NB4 (cell line): ENCODE measurements around the gene SLC6A2.
A peak's percentile ranks its signal among the peaks of the same experiment; 100 is the strongest.

Experiments
- DNase-seq: peaks from one replicate; pipeline ENCODE4 v3.0.0; 2010; ENCODE audit warnings: low read depth
- H3K4me3 ChIP-seq: one replicate; pipeline ENCODE4 v1.5.1; 2011; ENCODE audit warnings: mild to moderate bottlenecking, low read depth, low read length, moderate library complexity
- MYC ChIP-seq: IDR thresholded peaks from 2 replicates; pipeline ENCODE4 v1.6.1; 2011; ENCODE audit warnings: low read depth, low read length
- POLR2A ChIP-seq: IDR thresholded peaks from 2 replicates; pipeline ENCODE4 v1.6.1; 2011; ENCODE audit warnings: mild to moderate bottlenecking; ENCODE audit not compliant: insufficient read length; ENCODE audit errors: extremely low read depth
- TF ChIP-seq, protein P1 (sequence below): IDR thresholded peaks from 2 replicates; pipeline ENCODE4 v1.6.1; 2011; ENCODE audit warnings: low read depth, low read length
- TF ChIP-seq, protein P2 (sequence below): IDR thresholded peaks from one replicate; pipeline ENCODE4 v1.5.1; 2012; ENCODE audit warnings: low read depth, low read length

Gene SLC6A2

DNA sequence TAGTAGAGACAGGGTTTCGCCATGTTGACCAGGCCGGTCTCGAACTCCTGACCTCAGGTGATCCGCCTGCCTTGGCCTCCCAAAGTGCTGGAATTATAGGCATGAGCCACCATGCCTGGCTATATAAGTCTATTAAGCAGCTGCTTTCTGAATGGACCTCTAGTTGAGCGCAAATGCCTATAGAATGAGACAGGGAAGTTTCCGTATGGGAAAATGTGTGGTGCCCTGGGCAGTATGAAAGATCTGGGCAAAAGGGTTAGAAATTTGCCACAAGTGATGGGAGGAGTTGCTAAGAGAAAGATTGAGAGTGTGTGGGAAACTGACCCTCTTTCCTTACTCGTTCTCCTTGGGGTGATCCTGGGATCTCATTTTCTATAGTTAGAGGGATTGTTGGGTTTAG, 26.3 kb downstream of the SLC6A2 start:
- H3K4me3 ChIP-seq = no peak overlapping the region
- no peak for TF ChIP-seq MYC
- TF ChIP-seq POLR2A = no peak
- TF ChIP-seq, protein P1, sequence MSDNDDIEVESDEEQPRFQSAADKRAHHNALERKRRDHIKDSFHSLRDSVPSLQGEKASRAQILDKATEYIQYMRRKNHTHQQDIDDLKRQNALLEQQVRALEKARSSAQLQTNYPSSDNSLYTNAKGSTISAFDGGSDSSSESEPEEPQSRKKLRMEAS = no peak
- TF ChIP-seq, protein P2, sequence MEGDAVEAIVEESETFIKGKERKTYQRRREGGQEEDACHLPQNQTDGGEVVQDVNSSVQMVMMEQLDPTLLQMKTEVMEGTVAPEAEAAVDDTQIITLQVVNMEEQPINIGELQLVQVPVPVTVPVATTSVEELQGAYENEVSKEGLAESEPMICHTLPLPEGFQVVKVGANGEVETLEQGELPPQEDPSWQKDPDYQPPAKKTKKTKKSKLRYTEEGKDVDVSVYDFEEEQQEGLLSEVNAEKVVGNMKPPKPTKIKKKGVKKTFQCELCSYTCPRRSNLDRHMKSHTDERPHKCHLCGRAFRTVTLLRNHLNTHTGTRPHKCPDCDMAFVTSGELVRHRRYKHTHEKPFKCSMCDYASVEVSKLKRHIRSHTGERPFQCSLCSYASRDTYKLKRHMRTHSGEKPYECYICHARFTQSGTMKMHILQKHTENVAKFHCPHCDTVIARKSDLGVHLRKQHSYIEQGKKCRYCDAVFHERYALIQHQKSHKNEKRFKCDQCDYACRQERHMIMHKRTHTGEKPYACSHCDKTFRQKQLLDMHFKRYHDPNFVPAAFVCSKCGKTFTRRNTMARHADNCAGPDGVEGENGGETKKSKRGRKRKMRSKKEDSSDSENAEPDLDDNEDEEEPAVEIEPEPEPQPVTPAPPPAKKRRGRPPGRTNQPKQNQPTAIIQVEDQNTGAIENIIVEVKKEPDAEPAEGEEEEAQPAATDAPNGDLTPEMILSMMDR = no peak
- DNase-seq = no peak

DNA sequence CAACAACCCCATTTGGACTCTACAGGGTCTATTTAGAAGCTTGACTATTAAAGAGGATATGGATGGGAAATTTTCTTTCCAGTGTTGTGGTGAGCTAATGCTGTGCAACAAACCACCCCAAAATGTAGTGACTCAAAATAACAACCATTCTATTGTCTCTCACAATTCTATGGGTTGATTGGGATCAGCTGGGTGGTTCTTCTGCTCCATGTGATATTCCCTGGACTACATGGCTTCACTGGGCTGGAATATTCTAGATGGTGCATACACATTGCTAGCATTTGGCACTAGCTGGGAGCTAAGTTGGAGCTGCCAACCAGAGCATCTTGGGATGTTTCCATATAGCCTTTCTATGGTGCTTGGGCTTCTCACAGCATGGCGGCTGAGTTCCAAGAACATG, 30.2 kb downstream of the SLC6A2 start:
- no peak for TF ChIP-seq POLR2A
- TF ChIP-seq, protein P2 = no peak
- TF ChIP-seq, protein P1 = no peak
- no peak for TF ChIP-seq MYC
- no peak overlapping the region for H3K4me3 ChIP-seq
- no peak for DNase-seq

DNA sequence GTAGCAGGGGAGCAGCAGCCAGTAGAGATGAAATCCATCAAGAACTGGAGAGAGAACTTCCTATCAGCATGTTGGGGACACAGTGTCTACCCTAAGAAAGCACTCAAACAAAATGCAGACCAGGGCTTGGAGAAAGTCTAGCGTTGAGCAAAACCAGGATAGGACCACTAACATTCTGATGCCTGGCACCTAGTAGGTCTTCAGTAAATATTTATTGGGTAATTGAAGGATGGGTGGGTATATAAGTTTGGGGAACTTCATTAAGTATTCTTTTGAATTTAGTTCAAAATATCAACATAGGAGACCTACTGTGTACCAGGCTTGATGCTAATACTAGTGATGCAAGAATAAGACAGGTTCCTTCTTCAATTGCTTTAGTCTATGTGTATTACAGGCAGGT, 30.9 kb downstream of the SLC6A2 start:
- H3K4me3 ChIP-seq = no peak overlapping the region
- TF ChIP-seq, protein P1 = no peak
- TF ChIP-seq POLR2A = no peak
- TF ChIP-seq, protein P2 = no peak
- TF ChIP-seq MYC = no peak

DNA sequence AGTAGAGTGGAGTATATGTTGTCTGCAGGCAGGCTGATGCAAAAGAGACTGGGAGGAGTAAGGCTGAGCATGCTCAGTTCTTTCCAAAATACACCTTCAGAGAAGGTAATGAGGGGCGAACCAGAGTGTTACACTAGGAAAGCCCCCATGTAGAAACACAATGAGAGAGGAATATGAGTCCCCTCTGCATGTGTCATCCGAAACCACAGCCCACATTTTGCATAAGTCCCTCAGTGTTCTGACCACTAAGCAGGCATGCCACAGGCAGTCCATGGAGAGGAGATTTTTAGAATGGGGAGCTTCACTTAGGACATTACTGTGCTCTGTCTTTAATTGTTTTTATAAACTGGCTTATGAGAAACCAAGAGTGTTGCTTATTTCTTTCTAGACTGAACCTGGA, 32.0 kb downstream of the SLC6A2 start:
- H3K4me3 ChIP-seq = no peak overlapping the region
- DNase-seq = peak; percentile 47
- TF ChIP-seq, protein P2 = no peak
- TF ChIP-seq MYC (no peak), POLR2A (no peak)
- TF ChIP-seq, protein P1 = no peak

More for the DNA sequence above, 30.9 kb downstream of the SLC6A2 start:
- DNase-seq = no peak

DNA sequence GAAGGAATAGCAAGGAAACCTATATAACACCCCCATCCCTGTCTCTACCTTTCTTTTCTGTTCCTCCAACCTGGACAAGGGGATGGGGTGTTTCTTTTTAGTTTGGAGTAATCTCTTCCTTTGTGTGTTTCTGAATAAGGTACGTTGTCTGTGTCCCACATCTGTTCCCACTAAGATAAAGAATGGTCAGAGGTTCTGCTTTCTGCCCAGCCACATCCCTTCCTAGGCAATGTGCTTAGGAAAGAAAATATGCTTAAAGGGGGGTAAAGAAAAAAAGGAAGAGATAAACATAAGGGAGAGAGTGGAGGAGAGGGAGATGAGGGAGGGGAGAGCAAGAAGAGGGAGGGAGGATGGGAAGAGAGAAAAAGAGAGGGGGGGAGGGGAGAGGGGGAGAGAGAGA, 35.1 kb downstream of the SLC6A2 start:
- no peak overlapping the region for H3K4me3 ChIP-seq
- TF ChIP-seq, protein P2 = no peak
- TF ChIP-seq POLR2A = no peak
- TF ChIP-seq MYC = no peak
- TF ChIP-seq, protein P1 = no peak
- DNase-seq = no peak

DNA sequence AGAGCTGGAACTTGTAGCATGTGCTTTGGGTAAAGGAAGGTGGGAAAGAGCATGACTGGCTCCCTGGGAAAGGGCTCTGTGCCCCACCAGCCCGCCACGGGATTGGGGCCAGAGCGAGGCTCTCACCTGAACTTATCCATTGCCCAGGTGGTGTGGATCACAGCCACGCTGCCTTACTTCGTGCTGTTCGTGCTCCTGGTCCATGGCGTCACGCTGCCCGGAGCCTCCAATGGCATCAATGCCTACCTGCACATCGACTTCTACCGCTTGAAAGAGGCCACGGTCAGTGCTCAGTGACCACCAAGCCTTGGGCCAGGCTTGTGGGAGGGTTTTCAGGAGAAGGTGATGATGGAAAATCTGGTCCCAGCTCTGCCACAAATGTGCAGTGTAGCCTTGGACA, 36.0 kb downstream of the SLC6A2 start:
- TF ChIP-seq POLR2A = no peak
- TF ChIP-seq MYC = no peak
- TF ChIP-seq, protein P2 = no peak
- DNase-seq = no peak
- no peak overlapping the region for H3K4me3 ChIP-seq
